GM18909 (cell line): ENCODE data around the gene GJB6.
A peak's percentile ranks its signal among the peaks of the same experiment; 100 is the strongest.

Experiments used
- ATAC-seq: cut with Tn5 transposase; IDR thresholded peaks from one replicate; pipeline ENCODE4 v1.9.1; 2021; ENCODE audit warnings: mild to moderate bottlenecking; ENCODE audit not compliant: unreplicated experiment, poor library complexity

Gene GJB6

GRCh38 chr13:20230913-20231838 lies 943 bp downstream of the GJB6 start:
- no peak for ATAC-seq

DNA sequence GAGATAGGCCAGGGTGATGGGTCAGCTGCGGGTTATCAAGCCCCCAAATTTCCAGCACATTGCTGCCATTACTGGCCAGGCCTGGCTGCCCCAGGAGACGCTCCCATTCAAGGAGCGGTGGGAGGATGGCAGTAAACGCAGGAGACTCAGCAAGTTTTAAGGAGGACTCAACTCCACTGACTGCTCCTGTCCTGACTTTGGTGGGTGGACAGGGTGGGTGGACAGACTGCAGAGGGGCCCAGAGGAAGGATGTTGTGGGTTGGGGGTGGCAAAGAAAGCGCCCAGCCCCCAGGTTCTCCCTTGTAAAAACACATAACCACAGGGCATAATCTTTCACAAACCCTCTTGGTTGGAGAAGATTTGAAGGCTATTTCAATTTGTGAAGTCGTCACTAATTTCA lies 4.4 kb downstream of the GJB6 start:
- no peak for ATAC-seq

DNA sequence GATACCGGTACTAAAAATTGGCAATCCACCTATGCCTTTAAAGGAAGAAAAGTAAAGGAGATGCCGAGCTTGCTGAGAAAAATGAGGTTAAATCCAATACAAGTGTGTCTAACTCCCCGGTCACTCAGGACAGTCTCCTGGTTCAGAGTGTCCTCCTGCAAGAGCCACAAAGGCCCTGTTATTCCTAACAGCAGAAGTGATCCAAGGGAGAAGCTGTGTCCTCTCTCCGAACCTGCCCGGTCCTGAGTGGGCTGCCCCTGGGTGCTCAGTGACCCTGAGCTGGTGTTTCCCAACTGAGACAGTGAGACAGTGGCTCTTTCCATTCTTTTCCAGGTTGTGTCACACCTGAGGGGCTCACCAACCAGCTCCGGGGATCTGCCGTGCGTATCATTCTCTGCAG lies 4.8 kb downstream of the GJB6 start:
- no peak for ATAC-seq

- no peak for ATAC-seq
These were observed 9.6 kb downstream of the GJB6 start for GRCh38 chr13:20222553-20222952.

GRCh38 chr13:20221772-20222171 lies 10.3 kb downstream of the GJB6 start:
- ATAC-seq = no peak

DNA sequence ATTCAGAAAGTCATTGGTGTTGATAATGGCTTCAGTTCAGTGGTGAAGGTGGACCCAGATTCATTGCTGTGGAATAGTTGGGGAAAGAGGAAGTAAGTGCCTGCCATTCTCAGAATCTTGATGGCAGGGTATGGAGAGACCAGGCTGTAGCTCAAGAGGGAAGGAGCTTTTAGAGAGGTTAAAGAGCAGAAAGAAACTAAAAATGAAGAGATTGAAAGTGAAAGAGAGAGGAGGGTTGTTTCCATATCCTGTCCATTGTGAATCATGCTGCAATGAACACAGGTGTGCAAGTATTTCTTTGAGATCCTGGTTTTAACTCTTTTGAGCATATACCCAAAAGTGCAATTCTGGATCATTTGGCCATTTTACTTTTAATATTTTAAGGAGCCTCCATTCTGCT lies 12.5 kb downstream of the GJB6 start:
- peak; percentile 93 for ATAC-seq

DNA sequence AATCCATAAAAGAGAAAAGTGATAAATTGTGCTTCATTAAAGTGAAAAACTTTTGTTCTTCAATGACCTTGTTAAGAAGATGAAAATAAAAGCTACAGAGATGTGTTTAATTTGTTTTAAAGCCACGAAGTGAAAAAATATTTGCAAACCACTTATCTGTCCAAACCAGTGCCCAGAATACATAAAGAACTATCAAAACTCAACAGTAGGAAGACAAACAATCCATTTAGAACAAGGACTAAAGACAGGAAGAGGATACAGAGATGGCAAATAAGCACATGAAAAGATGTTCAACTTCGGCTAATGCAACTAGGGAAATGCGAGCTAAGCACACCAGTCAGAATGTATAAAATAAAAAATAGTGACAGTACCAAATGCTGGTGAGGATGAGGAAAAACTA lies 15.0 kb downstream of the GJB6 start:
- no peak for ATAC-seq

- no peak for ATAC-seq
These were observed 22.2 kb downstream of the GJB6 start for GRCh38 chr13:20209948-20210347.

DNA sequence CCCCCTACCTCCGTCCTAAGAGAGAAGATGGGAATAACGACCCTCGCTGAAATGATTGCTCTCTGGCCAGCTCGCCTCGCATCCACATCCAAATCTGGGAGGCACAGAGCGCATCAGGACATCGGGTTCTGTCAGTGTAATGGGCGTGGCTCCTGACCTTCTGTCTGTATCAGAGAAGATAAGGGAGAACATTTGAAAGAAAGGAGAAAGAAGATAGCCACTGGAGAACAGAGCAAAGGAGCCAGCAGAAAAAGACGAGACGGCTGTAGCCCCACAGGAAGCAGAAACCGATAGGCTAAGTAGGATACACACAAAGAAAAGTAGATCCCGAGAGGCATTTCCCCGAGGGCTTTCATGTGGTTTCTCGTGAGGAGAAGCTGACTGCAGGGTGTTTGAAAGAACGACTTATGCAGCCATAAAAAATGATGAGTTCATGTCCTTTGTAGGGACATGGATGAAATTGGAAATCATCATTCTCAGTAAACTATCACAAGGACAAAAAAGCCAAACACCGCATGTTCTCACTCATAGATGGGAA lies 25.4 kb downstream of the GJB6 start:
- ATAC-seq = no peak

- no peak for ATAC-seq
These were observed 25.9 kb downstream of the GJB6 start for GRCh38 chr13:20206065-20206697.

DNA sequence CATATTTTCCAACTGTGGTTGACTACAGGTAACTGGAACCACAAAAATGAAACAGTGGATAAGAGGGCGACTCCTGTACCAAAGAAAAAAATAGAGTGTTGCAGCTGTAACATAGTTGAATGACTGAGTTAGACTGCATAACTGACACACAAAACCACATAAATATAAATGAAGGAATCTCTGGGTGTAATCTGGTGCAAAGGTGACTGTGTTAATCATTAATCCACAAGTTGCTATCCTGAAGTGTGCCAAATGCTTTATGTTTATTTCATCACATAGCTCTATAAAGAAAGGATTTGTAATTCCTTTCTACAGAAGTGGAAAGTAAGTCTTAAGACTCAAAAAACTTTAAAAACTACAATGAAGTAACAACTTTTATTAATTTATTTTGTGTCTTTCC lies 33.3 kb downstream of the GJB6 start:
- no peak for ATAC-seq

DNA sequence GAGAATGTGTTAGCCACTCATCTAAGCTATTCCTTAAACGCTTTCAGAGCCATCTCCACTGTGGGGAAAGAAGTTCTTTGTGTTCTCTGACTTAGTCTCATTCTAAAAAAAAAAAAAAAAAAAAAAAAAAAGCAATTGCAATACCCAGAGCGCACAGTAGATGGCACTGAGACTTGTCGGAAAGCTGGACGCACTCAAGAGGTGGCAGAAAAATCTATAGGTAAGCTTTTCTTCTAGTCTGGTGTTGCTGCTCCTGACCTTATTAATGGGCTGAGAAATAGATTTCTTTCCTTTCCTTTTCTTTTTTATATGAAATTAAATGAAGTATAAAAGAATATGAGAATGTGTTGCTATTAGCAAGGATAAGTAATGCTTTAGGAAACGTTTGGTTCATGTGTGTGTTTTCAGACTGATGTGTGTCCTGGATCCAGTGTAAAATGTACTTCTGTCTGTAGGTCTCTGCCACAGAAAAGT lies 34.7 kb downstream of the GJB6 start:
- no peak for ATAC-seq

- no peak for ATAC-seq
These were observed 36.3 kb downstream of the GJB6 start for GRCh38 chr13:20195801-20196200.

- no peak for ATAC-seq
These were observed 38.0 kb downstream of the GJB6 start for GRCh38 chr13:20193907-20194631.

DNA sequence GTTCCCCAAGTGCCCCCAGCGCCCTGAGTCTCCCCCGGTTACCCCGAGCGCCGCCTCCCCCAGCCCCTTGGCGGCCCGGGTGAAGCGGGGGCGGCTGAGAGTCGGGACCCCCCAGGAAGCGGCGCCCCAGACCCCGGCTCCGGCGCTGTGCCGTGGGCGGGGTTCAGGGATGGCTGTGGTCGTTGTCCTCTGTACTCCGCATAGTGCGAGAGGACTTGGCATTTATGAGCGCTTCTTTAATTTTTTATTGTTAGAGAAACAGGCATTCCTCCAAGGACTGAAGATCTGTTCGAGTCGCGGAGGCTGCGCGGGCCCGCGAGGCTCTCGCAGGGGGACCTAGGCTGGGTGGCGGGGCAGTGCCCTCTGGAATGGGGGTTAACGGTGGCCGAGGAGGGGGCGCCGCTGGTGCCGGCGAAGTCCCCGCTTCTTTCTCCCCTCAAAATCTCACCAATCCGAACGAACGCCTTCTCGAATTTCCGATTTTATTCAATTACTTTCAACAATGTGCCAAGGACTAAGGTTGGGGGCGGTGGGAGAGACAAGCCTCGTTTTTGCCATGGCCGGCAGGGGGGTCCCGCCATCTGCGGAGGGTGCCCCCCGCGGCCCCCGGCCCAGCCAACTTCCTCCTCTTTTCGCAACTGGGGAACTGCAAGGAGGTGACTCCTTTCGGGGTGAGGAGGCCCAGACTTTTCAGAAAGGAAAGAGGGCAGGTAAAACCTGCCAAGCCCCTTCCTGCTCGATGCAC lies 38.8 kb downstream of the GJB6 start:
- no peak for ATAC-seq

GRCh38 chr13:20192836-20193161 lies 39.3 kb downstream of the GJB6 start, which contains the start of gene GJB2:
Gene GJB2 (minus strand): TSS chr13:20192938. CDS start chr13:20189581, 3,357 bp downstream.
- no peak for ATAC-seq

DNA sequence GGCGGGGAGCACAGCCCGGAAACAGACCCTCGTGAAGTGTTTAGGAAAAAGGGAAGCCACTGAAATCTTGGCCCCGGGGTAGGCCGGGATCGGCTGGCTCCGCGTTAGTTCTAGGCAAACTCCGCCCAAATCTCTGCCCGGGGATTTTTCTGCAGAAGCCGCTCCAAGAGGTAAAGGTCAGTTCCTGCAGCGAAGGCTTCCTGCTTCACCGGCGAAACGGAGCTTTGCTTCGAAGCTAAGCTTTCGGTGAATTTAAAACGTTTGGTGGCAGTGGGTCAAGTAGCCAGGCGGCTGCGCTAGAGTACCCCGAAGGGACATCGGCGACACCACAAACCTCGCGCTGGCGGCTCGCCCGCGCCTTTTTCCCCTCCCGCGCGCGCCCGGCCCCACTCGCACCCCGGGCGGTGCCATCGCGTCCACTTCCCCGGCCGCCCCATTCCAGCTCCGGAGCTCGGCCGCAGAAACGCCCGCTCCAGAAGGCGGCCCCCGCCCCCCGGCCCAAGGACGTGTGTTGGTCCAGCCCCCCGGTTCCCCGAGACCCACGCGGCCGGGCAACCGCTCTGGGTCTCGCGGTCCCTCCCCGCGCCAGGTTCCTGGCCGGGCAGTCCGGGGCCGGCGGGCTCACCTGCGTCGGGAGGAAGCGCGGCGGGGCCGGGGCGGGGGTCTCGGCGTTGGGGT lies 39.8 kb downstream of the GJB6 start:
- ATAC-seq = no peak

DNA sequence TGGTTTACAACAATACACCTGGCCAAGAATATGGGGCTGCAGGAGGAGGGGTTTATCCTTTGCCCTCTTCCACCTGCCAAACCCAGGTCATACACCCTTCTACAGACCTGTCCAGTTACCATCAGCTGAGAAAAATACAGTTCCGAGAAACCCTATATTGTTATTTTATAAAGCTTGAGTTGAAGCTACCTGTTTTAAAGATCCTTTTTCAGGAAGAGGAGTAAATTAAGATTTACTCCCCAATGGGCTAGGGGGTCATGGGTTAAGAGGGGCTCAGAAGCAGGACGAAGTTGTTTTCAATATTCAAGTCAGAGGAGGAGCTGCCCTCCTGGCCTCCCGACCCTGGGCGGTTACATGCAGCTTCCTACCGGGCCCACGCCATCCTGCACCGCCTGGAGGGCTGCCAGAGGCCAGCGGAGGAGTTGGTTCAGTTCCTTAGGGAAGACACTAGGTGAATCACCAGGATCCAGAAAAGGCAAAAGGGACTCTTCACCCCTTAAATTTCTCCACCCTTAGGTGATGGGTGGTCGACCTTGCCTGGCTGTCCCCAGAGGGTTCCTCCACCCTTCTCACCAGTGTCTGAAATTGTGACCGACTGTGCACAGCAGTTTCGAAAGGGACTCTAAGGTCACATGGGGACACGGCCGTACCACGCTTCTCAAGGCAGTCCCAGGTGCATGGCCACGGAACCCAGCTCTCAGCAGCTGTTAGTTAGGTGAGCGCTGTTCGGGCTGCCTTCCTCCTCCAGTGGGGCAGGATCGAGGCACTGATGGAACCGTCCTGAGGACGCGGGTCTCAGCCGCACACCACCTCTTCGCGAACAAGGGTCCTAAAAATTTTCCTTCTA lies 40.6 kb downstream of the GJB6 start:
- ATAC-seq = no peak
